ENCODE measurements around the gene SGTA.

Gene SGTA

DNA sequence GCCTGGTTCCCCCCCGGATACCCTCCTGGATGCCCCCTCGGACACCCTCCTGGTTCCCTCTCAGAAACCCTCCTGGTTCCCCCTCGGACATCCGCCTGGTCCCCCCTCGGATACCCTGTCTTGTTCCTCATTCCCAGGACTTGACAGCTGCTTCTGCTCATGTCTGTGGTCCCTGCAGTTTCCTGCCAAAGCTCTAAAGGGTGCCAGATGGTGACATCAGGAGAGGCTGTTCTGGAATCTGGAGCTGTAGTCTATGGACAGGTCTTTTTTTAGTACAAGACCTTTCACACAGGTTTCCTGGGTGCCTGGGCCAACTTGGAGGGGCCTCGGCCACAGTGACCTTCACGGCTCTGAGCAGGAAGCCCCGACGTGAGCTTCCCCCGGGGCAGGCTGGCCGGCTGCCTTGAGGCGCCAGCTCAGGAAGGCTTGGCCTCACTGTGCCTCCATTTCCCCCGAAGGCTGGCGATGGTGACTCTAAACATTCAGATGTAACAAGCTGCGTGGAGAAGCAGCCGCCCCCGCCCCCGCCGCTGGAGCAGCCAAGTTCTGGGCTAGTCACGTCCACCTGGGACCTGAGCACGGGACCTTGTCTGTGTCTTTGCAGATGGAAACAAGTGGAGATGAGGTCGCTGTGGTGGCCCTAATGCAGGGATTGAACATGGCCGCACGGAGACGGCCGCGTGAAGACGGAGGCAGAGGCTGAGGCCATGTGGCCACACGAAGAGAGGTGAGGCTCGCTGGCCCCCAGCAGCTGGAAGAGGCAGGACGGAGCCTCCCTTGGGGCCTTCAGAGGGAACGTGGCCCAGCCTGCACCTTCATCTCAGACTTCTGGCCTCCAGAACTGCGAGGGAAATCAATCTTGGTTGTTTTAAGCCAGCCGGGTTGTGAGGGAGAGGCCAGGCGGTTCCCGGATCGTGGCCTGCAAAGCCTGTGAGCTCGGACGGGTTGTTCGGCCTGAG, 12.7 kb downstream of the SGTA start:
- DNase-seq (ENCODE audit: low read depth in 2 of 2): no peak

DNA sequence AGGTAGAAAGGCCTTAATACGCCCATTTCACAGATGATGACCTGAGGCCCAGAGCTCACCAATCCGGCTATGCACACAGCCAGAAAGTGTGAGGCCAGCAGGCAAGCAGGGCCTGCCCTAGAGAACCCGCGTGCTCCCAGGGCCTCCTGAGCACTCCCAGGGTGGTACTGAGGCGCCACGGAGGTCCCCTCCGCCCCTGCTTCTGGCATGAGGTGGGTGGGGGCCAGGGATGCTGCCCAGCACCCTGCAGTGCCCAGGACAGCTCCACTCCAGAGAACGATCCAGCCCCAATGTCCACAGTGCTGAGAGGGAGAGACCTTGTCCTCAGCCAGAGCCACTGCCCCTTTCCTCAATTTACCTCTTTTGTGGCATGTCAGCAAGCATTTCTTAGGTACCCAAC, 13.9 kb downstream of the SGTA start:
- no peak for DNase-seq (ENCODE audit: low read depth in 2 of 2)

DNA sequence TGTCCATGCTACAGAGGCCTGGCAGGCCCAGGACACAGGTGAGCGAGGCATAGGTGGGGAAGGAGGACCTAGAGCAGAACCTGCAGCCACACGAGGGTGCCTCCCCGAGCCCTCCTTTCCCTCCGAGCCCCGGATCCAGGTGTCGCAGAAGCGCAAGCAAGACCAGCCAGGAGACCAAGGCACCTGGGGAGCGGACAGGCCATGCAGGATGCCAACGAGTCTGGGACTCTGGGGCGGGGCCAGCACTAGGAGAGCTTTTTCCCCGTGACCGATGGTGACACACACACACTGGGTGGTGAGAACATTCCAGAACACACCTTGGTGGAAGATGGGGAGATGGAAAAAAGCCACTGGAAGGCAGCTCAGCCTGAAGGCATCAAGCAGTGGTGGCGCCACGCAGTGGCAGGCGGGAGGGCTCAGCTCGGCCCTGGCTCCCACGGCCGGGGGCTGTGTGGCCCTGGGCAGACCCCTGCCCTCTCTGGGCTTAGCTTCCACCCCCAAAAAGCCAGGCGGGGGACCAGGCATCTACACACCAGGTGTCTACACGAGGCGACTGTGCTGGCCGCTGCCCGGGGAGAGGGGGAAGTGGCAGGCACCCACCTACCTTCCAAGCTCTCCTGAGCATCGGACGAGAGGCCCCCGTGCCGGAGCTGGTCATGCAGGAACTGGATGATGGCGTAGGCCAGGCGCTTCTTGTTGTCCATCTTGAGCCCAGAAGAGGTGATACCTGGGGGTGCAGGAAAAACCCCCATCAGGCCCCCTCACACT, 14.5 kb downstream of the SGTA start:
- DNase-seq (ENCODE audit: low read depth in 2 of 2): no peak

DNA sequence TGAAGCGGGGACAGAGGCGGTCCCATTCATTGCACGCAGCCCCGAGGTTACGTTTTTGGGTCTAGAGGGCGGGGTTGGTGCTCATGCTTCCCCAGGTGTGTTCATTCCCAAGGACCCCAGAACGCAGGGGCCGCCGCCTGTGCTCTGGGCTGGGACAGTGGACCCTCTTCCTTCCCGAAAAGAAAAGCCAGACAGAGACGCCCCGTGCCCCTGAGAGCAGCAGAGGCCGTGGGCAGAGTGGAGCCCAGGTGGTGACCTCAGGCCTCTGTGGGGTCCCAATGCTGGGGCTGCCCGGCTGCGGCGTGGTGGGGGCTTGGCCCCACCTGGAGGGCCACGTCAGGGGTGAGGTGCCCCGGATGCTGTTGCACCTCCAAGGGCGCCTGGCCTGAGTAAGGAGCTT, 15.4 kb downstream of the SGTA start:
- DNase-seq (ENCODE audit: low read depth in 2 of 2): no peak

DNA sequence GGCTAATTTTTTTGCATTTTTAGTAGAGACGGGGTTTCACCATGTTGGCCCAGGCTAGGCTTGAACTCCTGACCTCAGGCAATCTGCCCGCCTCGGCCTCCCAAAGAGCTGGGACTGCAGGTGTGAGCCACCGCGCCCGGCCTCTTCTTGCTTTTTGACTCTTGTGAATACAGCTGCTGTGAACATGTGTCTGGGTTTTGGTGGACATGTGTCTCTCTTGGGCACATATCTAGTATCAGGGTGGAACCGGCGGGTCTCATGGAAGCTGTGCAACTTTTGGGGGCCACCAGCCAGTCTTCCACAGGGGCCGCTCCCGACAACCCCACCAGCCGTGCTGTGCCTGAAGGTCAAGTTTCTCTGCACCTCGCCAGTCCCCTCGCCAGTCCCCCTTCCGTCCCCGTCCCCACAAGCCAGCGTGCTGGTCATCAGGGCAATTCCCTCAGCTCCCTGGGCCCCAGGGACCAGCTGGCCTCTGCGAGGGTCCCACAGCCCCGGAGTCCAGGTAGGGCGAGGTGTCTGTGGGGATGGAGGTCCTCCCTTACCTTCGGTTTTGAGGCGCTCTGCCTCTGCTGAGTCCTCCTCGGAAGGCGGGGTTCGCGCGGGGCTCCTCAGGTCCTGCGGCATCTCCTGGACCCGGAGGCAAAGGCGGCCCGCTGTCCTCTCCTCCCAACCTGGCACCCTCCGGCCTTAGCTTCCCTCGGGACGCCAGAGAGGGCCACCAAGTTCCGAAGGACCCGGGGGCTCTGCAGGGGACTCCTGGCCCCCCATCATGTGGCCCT, 16.3 kb downstream of the SGTA start:
- DNase-seq (ENCODE audit: low read depth in 2 of 2): no peak

DNA sequence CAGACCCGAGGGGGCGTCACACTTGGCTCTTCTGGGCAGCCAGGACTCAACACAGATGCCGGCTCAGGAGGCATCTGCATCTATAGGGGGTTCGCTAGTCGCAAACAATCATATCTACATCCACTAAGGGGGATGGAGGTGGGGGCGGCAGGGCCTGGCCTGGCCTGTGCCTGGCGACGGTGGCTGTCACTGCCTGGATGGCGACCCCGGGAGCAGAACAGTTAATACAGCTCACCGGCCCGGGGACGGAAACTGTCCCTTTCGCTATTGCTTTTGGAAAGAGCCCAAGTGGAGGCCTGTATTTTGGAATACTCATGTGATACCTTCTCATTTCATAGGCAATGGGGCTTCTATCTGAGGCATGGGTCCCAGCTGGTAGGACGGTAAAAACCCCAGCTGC, 17.7 kb downstream of the SGTA start:
- DNase-seq (ENCODE audit: low read depth in 2 of 2): no peak

DNA sequence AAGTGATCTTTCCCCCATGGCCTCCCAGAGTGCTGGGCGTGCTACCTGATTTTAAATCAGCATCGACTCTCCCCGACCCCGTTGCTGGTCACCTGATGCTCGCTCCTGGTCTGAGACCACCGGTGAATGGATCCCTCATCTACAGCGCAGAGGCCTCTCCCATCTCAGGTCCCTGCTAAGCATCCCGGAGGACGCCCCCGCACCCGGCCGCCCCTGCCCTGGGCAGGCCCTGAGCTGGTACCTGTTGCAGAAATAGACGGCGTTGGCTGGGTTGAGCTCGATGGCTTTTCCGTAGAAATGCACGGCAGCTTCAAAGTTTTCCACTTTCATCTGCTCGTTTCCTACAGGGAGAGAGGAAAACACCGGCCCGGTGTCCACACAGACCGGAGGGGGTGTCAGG, 18.1 kb downstream of the SGTA start:
- DNase-seq (ENCODE audit: low read depth in 2 of 2): no peak

DNA sequence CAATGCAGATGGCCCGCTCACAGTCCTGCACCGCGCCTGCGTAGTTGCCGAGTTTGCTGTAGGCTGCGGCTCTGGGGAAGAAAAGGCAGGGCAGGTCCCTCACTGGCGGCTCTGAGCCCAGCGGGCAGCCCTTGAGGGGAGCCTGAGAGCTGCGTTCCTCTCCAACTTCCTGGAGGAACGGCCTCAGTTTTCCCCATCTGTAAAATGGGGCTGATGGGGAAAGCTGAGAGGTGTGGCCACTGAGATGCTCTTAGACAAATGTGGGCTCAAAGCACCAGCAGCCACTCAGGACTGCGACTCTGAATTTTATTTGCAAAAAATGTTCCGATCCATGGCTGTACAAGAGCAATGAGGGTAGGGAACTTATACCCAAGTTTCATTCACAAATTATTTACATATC, 19.4 kb downstream of the SGTA start:
- DNase-seq (ENCODE audit: low read depth in 2 of 2): no peak

DNA sequence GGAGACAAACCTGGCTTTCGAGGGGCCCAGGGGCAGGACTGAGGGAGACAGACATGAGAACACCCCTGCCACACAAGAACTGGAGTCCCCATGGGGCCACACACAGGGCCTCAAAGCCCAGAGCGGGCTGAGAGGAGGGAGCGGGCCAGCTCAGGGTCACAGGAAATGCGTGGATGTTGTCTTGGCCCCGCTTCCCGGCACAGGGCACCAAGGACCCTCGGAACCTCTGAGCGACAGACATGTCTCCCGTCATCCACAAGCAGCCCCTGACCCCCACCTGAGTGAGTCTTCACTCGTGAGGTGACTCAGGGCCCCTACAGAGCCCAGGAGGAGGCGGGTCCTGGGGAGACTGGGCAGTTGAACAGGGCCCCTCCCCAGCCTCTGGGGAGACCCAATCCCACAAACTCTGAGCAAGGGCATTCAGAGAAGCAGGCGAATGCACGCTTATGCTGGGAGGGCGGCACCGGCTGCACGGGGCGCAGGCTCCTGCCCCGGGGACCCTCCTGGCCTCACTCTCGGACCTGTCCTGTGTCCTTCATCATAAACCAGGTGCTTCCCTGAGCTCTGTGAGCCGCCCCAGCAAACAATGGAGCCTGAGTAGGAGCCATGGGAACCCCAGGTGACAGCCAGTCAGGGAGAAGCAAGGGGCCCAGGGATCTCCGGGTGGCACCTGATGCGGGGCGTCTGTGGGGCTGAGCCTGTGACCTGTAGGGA, 20.1 kb downstream of the SGTA start:
- no peak for DNase-seq (ENCODE audit: low read depth in 2 of 2)

DNA sequence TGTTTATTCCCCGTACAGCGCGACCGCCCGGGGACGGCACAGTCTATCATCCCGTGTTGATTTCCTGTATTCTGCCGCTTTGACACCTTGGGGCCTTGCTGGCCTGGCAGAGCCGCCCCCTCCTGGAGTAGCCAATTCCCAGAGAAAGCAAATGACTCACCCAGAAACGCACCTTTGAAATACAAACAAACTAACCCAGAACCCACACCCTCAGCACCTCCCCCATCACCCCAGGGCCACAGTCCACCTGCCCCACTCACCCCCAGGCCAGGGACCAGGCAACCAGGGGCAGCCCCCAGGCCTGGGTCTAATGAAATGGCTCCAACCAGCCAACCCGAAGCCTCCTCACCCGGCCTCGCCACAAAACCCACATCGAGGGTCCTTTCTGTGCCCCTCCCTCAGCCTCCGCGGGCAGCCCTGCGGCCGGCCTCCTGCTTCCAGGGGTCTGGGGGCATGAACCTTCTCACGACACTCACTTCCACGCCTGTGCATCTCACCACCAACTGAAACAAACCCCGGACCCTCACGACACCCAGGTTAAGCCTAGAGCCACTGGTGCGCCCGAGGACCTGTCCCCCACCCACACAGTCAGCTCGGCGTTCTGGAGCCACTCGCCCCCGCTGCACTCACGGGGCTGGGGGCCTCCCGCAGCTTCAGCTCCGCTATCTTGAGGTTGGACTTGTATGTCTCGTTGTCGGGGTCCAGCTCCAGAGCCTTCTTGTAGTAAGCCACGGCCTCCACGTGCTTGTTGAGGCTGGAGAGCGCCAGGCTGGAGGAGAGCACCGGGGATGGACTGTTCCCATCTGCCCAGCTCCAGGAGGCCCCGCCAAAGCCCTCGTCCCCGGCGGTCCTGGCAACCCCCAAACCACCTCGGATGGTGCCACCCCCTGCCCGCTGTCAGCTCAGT, 20.9 kb downstream of the SGTA start:
- DNase-seq (ENCODE audit: low read depth in 2 of 2): no peak

DNA sequence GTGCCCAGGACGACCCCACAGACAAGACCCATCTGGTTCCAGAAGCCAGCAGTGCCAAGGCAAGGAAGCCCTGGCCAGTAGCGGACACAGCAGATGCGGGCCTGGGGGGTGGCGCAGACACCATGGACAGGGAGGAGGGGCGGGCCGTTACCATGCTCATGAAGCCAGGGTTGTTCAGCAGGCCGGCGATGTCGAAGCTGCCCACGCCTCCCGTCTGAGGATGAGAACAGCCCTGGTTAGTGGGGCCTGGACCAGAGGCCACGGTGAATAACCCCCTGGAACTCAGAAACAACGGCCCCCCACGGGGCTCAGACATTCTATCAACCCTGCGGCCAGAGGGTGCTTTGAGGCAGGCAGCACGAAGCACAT, 21.8 kb downstream of the SGTA start:
- no peak for DNase-seq (ENCODE audit: low read depth in 2 of 2)

DNA sequence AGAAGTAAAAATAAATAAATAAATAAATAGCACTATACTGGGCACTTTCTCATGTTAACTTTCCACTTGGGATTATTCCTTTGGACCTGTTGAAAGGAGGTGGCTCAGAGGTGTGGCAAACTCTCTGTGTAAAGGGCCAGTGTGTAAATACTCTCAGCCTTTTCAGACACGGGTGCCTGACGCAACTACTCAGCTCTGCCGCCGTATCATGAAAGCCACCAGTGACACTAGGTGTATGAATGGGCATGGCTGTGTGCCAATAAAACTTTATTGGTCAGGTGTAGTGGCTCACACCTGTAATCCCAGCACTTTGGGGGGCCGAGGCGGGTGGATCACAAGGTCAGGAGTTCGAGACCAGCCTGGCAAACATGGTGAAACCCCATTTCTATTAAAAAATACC, 23.1 kb downstream of the SGTA start:
- no peak for DNase-seq (ENCODE audit: low read depth in 2 of 2)

DNA sequence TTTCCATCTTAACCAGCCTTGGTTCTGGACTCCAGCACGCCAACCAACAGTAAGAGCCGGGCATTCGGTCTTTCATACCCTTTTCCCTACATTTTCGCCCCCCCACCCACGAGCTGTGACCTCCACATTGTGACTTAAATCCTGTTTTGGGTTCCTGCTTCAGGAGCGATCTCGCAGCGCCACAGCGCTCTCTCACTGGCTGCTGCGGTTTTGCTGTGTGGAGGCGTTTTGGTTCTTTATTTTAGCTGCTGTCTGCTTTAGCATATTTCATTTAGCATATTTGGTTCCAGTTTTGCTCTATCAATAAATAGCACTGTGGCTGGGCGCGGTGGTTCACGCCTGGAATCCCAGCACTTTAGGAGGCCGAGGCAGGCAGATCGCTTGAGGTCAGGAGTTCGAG, 23.7 kb downstream of the SGTA start:
- DNase-seq (ENCODE audit: low read depth in 2 of 2): no peak

DNA sequence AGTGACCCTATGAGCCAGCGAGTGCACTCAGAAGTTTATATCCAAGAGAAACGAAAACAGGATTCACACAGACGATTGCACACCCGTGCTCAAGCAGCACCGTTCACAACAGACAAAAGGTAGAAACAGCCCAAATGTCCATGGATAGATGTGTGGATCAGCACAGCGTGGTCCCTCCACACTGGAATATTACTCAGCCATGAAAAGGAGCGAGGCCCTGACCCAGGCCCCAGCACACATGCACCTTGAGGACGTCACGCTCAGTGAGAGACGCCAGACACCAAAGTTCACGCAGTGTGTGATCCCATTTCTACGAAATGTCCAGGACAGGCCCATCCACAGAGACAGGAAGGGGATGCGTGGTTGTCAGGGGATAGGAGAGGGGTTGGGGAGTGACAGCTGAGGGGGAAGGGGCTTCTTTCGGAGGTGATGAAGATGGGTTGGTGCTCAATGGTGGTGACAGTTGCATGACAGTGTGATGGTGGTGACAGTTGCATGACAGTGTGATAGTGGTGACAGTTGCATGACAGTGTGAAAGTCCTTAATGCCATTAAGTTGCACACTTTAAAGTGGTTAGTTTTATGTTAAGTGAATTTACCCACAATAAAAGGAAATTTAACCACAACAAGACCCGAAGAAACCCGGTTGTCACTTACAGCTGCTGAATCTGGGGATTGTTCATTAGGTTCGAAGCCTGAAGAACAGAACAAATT, 24.3 kb downstream of the SGTA start:
- no peak for DNase-seq (ENCODE audit: low read depth in 2 of 2)

DNA sequence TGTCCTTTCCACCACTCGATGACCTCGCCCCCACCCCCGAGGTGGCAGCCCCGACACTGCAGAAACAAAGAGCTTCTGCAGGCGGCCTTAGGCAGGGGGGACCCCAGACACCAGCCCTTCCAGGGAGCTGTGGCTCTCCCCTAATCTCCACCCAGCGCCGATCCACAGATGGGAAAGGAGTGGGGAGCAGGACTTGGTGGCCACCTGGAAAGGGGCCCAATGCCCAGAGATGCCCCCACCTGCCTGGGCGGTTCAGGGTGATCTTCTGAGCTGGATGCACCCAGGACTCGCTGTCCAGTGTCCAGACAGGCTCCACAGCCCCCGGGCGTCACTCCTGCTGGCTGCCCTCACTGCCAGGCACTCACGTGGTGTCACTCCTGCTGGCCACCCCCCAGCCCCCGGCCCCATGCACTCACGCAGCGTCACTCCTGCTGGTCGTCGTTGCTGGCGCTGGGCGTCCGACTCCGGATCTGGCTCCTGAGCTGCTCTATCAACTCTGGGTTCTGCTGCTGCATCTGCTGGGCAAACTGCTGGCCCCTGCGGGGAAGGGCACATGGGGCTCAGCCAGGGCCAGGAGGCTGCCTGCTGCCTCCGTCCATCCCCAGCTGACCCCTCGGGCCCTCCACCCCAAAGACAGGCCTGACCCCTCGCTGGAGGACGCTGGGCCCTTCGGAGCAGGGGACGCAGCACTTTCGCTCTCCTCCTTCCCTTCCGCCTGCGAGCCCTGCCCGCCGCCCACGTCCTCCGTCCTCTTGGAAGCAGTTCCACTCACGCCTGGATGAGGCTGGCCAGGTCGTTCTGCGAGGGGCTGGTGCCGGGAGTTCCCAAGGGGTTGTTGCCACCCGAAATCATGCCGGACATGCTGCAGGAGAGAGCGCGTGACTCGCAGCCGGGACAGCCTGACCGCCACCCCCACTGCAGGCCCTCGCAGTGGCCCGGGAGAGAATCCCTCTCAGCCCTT, 25.9 kb downstream of the SGTA start:
- no peak for DNase-seq (ENCODE audit: low read depth in 2 of 2)

DNA sequence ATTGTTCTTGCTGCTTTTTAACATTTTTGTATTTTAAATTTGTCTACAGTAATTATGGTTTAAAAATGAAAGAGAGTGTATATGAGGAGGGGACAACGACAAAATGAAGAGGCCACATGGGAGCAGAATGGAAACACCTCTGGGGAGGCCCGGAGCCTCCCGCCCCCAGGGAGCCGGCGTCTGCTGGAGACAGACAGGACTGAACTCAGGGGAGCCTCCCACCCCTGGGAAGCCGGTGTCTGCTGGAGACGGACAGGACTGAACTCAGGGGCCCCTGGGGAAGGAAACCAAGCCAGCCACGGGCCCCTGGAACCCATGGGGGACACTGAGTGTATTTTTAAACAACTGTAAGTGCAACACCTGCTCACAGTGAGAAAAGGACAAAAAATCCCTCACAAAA, 26.6 kb downstream of the SGTA start:
- no peak for DNase-seq (ENCODE audit: low read depth in 2 of 2)

DNA sequence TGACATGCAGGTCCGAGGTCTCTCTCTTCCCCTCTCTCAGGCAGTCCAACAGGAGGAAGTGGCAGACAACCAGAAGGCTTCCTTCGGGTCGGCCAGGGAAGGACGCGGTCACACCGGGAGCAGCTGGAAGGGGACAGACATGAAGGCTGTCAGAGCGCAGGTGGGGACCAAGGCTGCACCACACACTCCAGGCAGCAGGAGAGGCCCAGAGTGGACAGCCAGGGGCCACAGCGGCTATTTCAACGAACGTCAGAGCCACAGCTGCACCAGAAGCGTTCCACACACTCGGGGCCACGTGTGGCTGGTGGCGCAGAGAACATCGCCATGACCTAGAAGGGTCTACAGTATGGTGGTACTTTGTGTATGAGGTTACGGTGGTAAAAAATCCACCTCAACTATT, 27.3 kb downstream of the SGTA start:
- DNase-seq (ENCODE audit: low read depth in 2 of 2): no peak

DNA sequence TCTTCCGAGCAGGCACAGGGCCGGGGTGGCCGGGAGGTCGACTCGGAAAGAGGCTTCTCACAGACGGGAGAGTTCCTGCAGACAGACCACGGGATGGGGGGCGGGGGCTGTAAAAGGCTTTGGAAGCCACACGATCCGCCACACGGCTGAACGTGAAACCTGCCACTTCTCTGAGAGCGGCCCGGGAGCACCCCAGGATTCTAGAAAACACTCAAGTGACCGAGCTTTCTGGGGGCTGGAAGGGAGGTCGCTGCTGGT, 27.7 kb downstream of the SGTA start:
- no peak for DNase-seq (ENCODE audit: low read depth in 2 of 2)
